SK-N-SH treated with all-trans-retinoic acid at 6 μM for 48 hours (cell line): Measurements from ENCODE around the gene OR5B3.

Experiments
- ATAC-seq: fragments of 200-7000 bp; cut with Tn5 transposase; 3 replicates; pipeline ENCODE4 v1.9.1; 2020; ENCODE audit warnings: mild to moderate bottlenecking, moderate library complexity
- ARNTL ChIP-seq: fragments of 450-650 bp; formaldehyde crosslinking; IDR thresholded peaks from 2 replicates; pipeline ENCODE4 v1.5.0; 2020; ENCODE audit warnings: low read depth, mild to moderate bottlenecking, moderate library complexity, borderline replicate concordance
- BACH2 ChIP-seq: fragments of 250-450 bp; sonication (Bioruptor Pico); IDR thresholded peaks from 2 replicates; pipeline ENCODE4 v1.9.0; 2021; ENCODE audit warnings: mild to moderate bottlenecking, borderline replicate concordance
- CSDC2 ChIP-seq: fragments of 250-450 bp; sonication (Bioruptor Pico); IDR thresholded peaks from 2 replicates; pipeline ENCODE4 v1.5.0; 2020; ENCODE audit warnings: mild to moderate bottlenecking, moderate library complexity
- ESRRG ChIP-seq: fragments of 250-450 bp; sonication (Bioruptor Pico); IDR thresholded peaks from 2 replicates; pipeline ENCODE4 v1.6.1; 2021; ENCODE audit warnings: mild to moderate bottlenecking
- GLIS3 ChIP-seq: fragments of 250-450 bp; sonication (Bioruptor Pico); IDR thresholded peaks from 2 replicates; pipeline ENCODE4 v1.5.0; 2020; ENCODE audit warnings: mild to moderate bottlenecking, moderate library complexity
- OSR1 ChIP-seq: fragments of 250-450 bp; sonication (Bioruptor Pico); IDR thresholded peaks from 2 replicates; pipeline ENCODE4 v1.8.0; 2022; ENCODE audit warnings: moderate library complexity, mild to moderate bottlenecking, inconsistent platforms
- PPARA ChIP-seq: fragments of 250-450 bp; sonication (Bioruptor Pico); IDR thresholded peaks from 2 replicates; pipeline ENCODE4 v1.5.0; 2020; ENCODE audit warnings: mild to moderate bottlenecking, borderline replicate concordance
- RARB ChIP-seq: fragments of 250-450 bp; sonication (Bioruptor Pico); IDR thresholded peaks from 2 replicates; pipeline ENCODE4 v1.8.0; 2021; ENCODE audit warnings: mild to moderate bottlenecking, moderate library complexity
- TCF4 ChIP-seq: fragments of 250-450 bp; sonication (Bioruptor Pico); IDR thresholded peaks from 2 replicates; pipeline ENCODE4 v1.8.0; 2021; ENCODE audit warnings: mild to moderate bottlenecking, moderate library complexity, borderline replicate concordance
- TOX ChIP-seq: fragments of 250-450 bp; sonication (Bioruptor Pico); IDR thresholded peaks from 2 replicates; pipeline ENCODE4 v1.8.0; 2021; ENCODE audit warnings: mild to moderate bottlenecking, moderate library complexity, borderline replicate concordance
- ZC3H10 ChIP-seq: fragments of 250-450 bp; sonication (Bioruptor Pico); IDR thresholded peaks from 2 replicates; pipeline ENCODE4 v1.5.1; 2021; ENCODE audit warnings: mild to moderate bottlenecking, moderate library complexity
- ZFP3 ChIP-seq: fragments of 250-450 bp; sonication (Bioruptor Pico); IDR thresholded peaks from 2 replicates; pipeline ENCODE4 v1.5.0; 2020; ENCODE audit warnings: mild to moderate bottlenecking, moderate library complexity
- ZFP30 ChIP-seq: fragments of 450-650 bp; formaldehyde crosslinking; IDR thresholded peaks from 2 replicates; pipeline ENCODE4 v1.5.0; 2022; ENCODE audit warnings: mild to moderate bottlenecking, moderate library complexity
- ZNF565 ChIP-seq: fragments of 450-650 bp; formaldehyde crosslinking; conservative IDR thresholded peaks from 2 replicates; pipeline ENCODE4 v1.5.0; 2020; ENCODE audit warnings: low read depth, mild to moderate bottlenecking, moderate library complexity
- ZNF70 ChIP-seq: fragments of 450-650 bp; formaldehyde crosslinking; IDR thresholded peaks from 2 replicates; pipeline ENCODE4 v1.5.0; 2020; ENCODE audit warnings: mild to moderate bottlenecking, moderate library complexity
- ZNF8 ChIP-seq: fragments of 450-650 bp; formaldehyde crosslinking; IDR thresholded peaks from 2 replicates; pipeline ENCODE4 v1.5.0; 2020; ENCODE audit warnings: mild to moderate bottlenecking, moderate library complexity
- TF ChIP-seq, protein P1 (sequence below): fragments of 250-450 bp; sonication (Bioruptor Pico); IDR thresholded peaks from 2 replicates; pipeline ENCODE4 v1.8.0; 2020; ENCODE audit warnings: mild to moderate bottlenecking, moderate library complexity, borderline replicate concordance
- TF ChIP-seq, protein P2 (sequence below): fragments of 250-450 bp; sonication (Bioruptor Pico); IDR thresholded peaks from 2 replicates; pipeline ENCODE4 v1.8.0; 2021; ENCODE audit warnings: low read depth, mild to moderate bottlenecking, moderate library complexity, borderline replicate concordance
- TF ChIP-seq, protein P3 (sequence below): fragments of 250-450 bp; sonication (Bioruptor Pico); IDR thresholded peaks from 2 replicates; pipeline ENCODE4 v1.5.1; 2020; ENCODE audit warnings: low read depth, mild to moderate bottlenecking, moderate library complexity
- TF ChIP-seq, protein P4 (sequence below): fragments of 250-450 bp; sonication (Bioruptor Pico); IDR thresholded peaks from 2 replicates; pipeline ENCODE4 v1.5.1; 2021; ENCODE audit warnings: mild to moderate bottlenecking, moderate library complexity

The OR5B3 gene

DNA sequence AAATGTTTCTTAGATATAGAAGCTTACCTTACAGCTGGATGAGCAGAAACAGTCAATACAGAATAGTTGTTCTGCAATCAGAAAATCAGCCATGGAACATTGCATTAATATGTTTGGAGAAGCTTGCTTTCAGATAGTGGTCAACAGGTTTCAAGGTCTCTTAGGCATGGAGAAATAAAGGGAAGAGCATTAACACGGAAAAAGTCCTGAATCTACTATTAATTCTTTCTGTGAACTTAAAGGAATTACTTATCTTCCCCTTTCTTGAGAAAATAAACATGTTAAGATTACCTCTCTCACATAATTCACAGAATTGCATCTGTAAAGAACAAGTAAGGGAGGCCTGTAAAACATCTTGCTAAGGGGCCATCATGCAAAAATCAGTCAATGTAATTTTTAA lies at the start of gene OR5B3:
Gene OR5B3, minus strand, starts transcription at position 101 of the 400 bp plus-strand sequence. CDS start 3,465 bp downstream, outside the sequence.
- TF ChIP-seq BACH2 (CRISPR knock-in tag): no peak
- no peak for TF ChIP-seq RARB
- TF ChIP-seq, protein P1, sequence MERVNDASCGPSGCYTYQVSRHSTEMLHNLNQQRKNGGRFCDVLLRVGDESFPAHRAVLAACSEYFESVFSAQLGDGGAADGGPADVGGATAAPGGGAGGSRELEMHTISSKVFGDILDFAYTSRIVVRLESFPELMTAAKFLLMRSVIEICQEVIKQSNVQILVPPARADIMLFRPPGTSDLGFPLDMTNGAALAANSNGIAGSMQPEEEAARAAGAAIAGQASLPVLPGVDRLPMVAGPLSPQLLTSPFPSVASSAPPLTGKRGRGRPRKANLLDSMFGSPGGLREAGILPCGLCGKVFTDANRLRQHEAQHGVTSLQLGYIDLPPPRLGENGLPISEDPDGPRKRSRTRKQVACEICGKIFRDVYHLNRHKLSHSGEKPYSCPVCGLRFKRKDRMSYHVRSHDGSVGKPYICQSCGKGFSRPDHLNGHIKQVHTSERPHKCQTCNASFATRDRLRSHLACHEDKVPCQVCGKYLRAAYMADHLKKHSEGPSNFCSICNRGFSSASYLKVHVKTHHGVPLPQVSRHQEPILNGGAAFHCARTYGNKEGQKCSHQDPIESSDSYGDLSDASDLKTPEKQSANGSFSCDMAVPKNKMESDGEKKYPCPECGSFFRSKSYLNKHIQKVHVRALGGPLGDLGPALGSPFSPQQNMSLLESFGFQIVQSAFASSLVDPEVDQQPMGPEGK (CRISPR knock-in tag): no peak
- no peak for TF ChIP-seq GLIS3 (CRISPR knock-in tag)
- TF ChIP-seq, protein P2, sequence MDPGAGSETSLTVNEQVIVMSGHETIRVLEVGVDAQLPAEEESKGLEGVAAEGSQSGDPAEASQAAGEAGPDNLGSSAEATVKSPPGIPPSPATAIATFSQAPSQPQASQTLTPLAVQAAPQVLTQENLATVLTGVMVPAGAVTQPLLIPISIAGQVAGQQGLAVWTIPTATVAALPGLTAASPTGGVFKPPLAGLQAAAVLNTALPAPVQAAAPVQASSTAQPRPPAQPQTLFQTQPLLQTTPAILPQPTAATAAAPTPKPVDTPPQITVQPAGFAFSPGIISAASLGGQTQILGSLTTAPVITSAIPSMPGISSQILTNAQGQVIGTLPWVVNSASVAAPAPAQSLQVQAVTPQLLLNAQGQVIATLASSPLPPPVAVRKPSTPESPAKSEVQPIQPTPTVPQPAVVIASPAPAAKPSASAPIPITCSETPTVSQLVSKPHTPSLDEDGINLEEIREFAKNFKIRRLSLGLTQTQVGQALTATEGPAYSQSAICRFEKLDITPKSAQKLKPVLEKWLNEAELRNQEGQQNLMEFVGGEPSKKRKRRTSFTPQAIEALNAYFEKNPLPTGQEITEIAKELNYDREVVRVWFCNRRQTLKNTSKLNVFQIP (CRISPR knock-in tag): no peak
- no peak for TF ChIP-seq ZNF8 (CRISPR knock-in tag)
- TF ChIP-seq TOX (CRISPR knock-in tag): no peak
- no peak for TF ChIP-seq ZC3H10 (CRISPR knock-in tag)
- TF ChIP-seq ZFP3 (CRISPR knock-in tag): no peak
- no peak for TF ChIP-seq ZNF565 (CRISPR knock-in tag)
- TF ChIP-seq ZFP30 (CRISPR knock-in tag): no peak
- no peak for TF ChIP-seq TCF4
- TF ChIP-seq CSDC2: no peak
- ATAC-seq: no peak

DNA sequence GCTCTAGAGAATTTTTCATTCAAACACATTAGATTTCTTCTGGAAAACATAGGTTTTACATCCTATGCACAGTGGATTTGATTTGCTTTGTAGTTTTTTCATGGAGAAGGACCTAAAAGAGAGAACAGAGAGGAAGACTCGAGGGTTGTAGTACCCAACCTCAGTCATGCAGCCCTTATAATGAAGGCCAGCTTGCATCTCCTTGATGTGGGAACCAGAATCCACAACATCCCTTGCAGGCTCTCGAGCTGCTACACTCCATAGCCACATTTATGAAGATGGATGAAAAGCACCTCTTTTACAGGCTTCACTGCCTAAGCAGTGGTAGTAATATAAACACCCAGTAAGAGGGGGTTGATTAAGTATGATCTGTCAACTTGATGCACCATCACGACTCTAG lies 44.9 kb upstream of the OR5B3 start:
- no peak for TF ChIP-seq RARB
- no peak for TF ChIP-seq ESRRG (CRISPR knock-in tag)
- no peak for TF ChIP-seq ZNF70 (CRISPR knock-in tag)
- TF ChIP-seq, protein P2 (CRISPR knock-in tag): no peak
- TF ChIP-seq ZFP30 (CRISPR knock-in tag): no peak
- TF ChIP-seq TCF4: no peak
- no peak for ATAC-seq

DNA sequence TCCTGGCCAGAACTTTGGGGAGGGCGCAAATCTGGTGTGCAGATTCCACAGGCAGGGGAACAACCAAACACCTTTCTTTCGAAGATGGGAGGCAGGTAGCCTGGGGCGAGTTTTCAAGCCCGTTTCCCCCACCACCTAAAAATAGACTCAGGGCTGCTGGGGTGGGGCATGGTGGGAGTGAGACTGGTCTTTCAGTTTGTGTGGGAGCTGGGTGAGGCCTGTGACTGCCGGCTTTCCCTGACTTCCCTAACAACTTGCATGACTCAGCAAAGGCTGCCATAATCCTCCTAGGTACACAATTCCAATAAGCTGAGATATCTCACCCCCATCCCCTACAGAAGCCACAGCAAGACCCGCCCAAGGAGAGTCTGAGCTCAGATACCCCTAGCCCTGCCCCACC lies 39.6 kb upstream of the OR5B3 start:
- TF ChIP-seq GLIS3 (CRISPR knock-in tag): no peak
- TF ChIP-seq, protein P3, sequence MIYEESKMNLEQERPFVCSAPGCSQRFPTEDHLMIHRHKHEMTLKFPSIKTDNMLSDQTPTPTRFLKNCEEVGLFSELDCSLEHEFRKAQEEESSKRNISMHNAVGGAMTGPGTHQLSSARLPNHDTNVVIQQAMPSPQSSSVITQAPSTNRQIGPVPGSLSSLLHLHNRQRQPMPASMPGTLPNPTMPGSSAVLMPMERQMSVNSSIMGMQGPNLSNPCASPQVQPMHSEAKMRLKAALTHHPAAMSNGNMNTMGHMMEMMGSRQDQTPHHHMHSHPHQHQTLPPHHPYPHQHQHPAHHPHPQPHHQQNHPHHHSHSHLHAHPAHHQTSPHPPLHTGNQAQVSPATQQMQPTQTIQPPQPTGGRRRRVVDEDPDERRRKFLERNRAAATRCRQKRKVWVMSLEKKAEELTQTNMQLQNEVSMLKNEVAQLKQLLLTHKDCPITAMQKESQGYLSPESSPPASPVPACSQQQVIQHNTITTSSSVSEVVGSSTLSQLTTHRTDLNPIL (CRISPR knock-in tag): no peak
- no peak for TF ChIP-seq ZFP3 (CRISPR knock-in tag)
- TF ChIP-seq, protein P4, sequence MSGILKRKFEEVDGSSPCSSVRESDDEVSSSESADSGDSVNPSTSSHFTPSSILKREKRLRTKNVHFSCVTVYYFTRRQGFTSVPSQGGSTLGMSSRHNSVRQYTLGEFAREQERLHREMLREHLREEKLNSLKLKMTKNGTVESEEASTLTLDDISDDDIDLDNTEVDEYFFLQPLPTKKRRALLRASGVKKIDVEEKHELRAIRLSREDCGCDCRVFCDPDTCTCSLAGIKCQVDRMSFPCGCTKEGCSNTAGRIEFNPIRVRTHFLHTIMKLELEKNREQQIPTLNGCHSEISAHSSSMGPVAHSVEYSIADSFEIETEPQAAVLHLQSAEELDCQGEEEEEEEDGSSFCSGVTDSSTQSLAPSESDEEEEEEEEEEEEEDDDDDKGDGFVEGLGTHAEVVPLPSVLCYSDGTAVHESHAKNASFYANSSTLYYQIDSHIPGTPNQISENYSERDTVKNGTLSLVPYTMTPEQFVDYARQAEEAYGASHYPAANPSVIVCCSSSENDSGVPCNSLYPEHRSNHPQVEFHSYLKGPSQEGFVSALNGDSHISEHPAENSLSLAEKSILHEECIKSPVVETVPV (CRISPR knock-in tag): no peak
- TF ChIP-seq, protein P1 (CRISPR knock-in tag): no peak
- TF ChIP-seq ZFP30 (CRISPR knock-in tag): no peak
- TF ChIP-seq PPARA (CRISPR knock-in tag): no peak
- no peak for TF ChIP-seq ARNTL (CRISPR knock-in tag)
- TF ChIP-seq ESRRG (CRISPR knock-in tag): no peak
- no peak for TF ChIP-seq RARB
- TF ChIP-seq, protein P2 (CRISPR knock-in tag): no peak
- TF ChIP-seq TCF4: no peak
- no peak for TF ChIP-seq ZNF70 (CRISPR knock-in tag)
- no peak for TF ChIP-seq ZC3H10 (CRISPR knock-in tag)
- no peak for TF ChIP-seq ZNF565 (CRISPR knock-in tag)
- no peak for TF ChIP-seq OSR1 (CRISPR knock-in tag)
- TF ChIP-seq BACH2 (CRISPR knock-in tag): no peak
- TF ChIP-seq ZNF8 (CRISPR knock-in tag): no peak
- ATAC-seq: no peak
